GM18873 (cell line): ENCODE results near the gene C2CD2.

Source experiments
- ATAC-seq: cut with Tn5 transposase; IDR thresholded peaks from one replicate; pipeline ENCODE4 v1.9.1; 2021; ENCODE audit warnings: mild to moderate bottlenecking, moderate library complexity, moderate number of reproducible peaks; ENCODE audit not compliant: unreplicated experiment, low FRiP score

Gene C2CD2

GRCh38 chr21:41975391-41976272 is 21.8 kb upstream of the C2CD2 start:
- no peak for ATAC-seq

DNA sequence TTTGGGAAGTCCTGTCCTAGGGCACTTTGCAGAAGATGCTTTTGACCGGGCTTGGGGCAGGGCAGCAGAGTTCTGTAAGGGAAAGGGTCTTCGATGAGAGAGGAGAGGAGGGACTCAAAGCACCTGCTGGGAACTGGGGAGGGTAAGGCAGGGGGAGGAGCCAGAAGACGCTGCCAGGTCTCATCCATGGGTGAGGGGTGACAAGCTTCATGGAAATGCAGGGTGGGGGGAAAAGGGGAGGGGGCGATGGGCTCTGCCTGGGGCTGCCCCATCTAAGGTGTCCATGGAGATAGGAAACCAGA is 20.9 kb upstream of the C2CD2 start:
- no peak for ATAC-seq

DNA sequence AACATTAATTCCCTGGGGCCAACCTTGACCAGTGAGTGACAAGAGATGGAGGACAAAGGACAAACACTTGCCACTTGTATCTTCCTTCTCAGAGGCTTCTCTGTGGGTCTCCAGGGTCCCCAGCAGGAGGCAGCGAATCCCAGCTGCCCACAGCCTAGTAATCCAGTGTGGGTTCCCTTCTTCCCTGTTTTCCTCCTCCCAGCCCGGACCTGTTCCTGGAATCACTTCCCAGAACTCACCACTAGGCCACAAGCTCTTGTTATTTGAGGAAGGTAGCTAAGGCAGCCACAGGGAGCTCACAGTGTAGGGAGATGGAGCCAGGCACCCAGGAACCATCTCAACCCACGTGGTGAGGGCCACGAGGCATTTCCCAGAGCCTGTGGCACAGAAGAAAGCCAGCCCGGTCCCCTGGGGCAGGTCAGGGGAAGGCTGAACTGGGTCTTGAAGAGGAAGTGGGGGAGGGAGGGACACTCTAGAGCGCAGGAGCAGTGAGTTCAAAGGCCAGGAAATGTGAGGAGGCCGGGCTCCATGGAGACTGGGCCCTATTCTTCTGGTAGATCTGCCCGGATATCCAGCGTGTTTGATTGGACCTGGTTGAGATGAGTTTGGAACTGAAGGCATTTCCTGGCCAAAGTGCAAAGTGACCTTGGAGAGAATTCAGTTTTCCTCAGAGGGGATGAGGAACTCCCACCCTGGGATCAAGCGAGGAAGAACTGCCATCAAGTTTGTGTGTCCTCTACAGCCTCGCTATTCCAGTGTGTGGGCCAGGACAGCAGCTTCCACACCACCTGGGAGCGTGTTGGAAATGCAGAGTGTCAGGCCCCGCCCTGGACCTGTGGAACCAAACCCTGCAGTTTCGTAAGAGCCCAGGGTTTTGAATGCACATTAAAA is 20.3 kb upstream of the C2CD2 start:
- no peak for ATAC-seq

- no peak for ATAC-seq
These were observed 19.6 kb upstream of the C2CD2 start for GRCh38 chr21:41973427-41973831.

DNA sequence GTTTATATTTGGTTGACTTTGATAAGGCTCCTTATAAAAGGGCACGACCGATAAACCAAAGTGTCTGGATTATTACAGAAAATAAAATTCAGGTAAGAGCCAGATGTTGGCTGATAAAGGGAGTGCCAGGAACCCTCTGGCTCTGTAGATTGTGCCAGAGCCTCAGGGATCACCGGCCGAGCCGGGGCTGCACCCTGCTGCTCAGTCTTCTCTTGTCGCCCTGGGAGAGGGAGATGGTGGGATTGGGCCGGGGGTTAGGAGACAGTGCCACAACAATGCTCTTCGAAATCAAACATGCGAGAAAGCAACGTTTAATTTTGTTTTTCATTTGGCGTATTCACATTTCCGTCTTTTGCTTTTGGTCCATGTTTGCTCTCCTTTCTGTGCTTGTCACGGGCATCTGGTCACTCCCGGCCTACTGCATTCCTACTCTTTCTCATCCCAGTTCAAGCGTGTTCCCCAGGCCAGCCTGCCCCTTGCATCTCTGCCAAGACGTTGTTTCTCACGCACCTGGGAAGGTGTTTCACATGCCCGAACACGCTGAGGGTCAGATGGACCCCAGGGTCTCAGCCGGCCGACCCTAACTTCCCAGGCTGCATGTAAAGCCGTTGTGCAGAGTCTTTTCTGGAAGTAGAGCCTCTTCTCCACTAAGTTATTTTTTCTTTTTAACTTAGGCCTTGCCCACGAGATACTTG is 18.8 kb upstream of the C2CD2 start:
- no peak for ATAC-seq

GRCh38 chr21:41971891-41972290 is 18.1 kb upstream of the C2CD2 start:
- ATAC-seq = no peak

GRCh38 chr21:41970751-41971653 is 17.2 kb upstream of the C2CD2 start:
- no peak for ATAC-seq

DNA sequence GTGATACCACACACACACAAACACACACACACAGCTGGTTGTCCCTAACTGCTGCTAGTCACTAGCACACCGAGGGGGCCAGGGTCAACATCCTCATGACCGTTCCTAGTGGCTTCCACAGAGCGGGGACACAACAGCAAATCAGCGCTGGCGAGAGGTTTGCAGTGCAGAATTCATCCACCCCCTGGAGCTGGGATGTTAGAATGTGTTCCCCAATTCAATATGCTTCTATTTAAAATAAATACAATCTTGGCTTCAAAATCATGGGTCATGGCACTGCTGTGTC is 16.2 kb upstream of the C2CD2 start:
- ATAC-seq = no peak

DNA sequence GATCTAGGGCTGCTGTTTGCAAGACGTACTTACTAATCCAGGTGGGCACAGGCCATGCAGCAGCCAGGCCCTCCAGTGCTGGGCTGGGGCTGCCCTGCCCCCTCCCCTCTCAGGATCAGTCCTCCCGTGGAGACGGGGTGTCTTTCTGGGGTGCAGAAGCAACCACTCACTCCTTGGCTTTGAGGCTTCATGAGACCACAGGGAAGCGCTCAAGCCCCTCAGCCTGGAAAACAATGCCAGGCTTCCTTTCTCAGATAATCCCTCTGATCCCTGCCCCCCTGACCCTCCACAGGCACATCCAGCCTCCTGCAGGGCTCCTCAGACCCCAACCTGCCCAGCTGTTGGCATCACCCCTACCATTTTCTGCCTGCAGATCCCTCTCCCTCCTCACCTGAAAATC is 13.9 kb upstream of the C2CD2 start:
- no peak for ATAC-seq

DNA sequence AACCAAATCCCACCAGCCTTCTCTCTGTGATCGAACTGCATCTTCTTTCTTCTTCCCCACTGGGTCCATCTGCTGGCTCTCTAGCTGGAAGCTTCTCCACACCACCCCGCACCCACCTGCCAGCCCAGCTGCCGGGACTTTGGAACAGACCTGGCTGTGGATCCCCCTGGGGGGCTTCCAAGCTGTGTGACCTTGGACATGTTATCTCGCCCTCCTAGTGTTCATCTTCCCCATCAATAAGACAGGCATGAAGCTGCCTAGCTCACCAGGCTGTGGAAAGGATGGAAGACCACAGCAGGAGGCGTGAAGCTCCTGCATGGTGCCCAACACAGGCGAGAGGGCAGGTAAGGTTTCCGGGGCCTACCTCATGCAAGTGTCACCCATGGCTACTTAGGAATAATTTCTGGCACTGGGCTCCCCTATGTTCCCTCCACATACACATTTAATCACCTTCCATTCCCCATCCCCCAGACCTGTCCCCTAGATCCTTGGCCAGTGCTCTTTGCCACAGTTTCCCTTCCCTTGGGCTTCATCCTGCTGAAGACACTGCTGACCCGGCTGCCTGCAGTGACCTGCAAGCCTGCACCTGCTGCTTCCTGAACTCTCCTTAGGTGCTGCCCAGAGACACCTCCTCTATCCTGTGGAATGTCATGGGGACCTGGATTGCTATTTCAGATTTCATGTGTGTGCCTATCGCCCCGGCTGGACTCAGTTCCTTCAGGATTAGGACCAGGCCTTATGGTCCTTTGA is 13.2 kb upstream of the C2CD2 start:
- ATAC-seq = no peak

GRCh38 chr21:41966041-41966833 is 12.4 kb upstream of the C2CD2 start:
- ATAC-seq = no peak

- no peak for ATAC-seq
These were observed 11.7 kb upstream of the C2CD2 start for GRCh38 chr21:41965461-41966013.

DNA sequence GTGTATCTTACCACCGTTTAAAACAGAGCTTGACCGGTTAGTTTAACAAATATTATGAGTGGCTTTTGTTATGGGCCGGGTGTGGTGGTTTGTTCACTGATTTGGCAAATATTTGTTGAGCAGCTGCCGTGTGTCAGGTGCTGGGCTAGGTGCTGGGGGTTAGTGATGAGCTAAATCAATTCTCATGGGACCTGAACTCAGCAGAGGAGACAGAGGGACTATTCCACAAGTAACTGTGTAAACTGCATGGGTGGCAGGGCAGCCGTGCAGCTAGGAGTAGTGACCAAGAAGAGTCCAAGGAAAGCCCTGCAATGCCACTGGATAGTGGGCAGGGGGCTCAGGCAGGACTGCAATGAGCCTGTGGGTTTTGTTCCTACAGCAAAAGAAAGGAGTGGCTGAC is 11.2 kb upstream of the C2CD2 start:
- no peak for ATAC-seq

GRCh38 chr21:41964171-41964570 is 10.4 kb upstream of the C2CD2 start:
- ATAC-seq = no peak

GRCh38 chr21:41962425-41962966 is 8.7 kb upstream of the C2CD2 start:
- no peak for ATAC-seq

DNA sequence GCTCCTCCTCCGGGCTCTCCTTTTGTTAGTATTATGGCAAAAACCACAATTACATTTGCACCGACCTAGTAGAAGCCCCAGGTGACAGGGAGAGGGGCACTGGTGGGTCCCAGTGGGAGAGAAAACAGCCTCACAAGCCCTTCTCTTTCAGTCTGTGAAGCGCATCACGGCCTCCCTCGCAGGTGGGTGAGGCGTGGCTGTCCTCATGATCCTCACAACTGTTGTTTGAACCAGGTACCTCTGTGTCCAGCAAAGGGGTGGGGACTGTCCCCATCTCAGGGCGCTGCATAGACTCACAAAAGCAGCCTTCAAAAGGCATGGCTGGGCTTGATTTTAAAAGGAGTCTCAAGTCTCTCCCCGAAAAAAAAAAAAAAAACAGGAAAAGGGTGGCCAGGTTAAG is 7.9 kb upstream of the C2CD2 start:
- ATAC-seq = no peak

DNA sequence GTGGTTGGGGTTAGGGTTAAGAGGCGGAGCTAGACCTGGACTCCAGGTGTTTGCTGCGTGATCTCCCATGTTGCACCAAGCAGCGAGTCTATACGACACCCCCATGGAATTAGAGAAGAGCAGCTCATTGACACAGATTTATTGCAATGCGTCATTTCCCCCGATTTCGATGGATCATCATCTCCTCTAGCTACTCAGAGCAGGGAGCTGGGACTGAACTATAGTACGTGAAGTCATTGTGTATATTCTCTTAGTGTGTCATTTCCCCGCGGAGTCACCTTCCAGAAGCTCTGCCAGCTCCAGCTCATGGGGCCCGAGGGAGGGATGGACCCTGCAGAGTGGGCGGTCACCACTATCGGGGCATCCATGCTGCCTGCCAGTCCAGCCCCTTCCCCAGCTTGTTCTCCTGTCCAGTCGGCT is 7.5 kb upstream of the C2CD2 start:
- ATAC-seq = no peak

GRCh38 chr21:41960386-41960785 is 6.6 kb upstream of the C2CD2 start:
- no peak for ATAC-seq
